HT1080 (cell line): ENCODE results near the gene SYP. TPM values are rescaled to one million over a fixed set of nuclear protein-coding genes. Genes with fewer than 3 reads are reported as not detected.
"Not testable (repeated sequence)": the region's sequence is repeated elsewhere in the genome, so short reads cannot be mapped to it uniquely, and the experiment has no call there.

Source experiments
- DNase-seq: peaks from one replicate; pipeline ENCODE4 v3.0.0-alpha.2; 2015; ENCODE audit warnings: low read depth
- total RNA-seq: library from RNA; depleted of rRNA; stranded (reverse); fragments of >200 nt; shearing (Covaris generic); gene quantifications from 2 replicates; pipeline ENCODE4 v1.2.3, GENCODE V29; 2014

Gene SYP
- total RNA-seq, 1 experiment from 2014 or later = 0.23 TPM

DNA sequence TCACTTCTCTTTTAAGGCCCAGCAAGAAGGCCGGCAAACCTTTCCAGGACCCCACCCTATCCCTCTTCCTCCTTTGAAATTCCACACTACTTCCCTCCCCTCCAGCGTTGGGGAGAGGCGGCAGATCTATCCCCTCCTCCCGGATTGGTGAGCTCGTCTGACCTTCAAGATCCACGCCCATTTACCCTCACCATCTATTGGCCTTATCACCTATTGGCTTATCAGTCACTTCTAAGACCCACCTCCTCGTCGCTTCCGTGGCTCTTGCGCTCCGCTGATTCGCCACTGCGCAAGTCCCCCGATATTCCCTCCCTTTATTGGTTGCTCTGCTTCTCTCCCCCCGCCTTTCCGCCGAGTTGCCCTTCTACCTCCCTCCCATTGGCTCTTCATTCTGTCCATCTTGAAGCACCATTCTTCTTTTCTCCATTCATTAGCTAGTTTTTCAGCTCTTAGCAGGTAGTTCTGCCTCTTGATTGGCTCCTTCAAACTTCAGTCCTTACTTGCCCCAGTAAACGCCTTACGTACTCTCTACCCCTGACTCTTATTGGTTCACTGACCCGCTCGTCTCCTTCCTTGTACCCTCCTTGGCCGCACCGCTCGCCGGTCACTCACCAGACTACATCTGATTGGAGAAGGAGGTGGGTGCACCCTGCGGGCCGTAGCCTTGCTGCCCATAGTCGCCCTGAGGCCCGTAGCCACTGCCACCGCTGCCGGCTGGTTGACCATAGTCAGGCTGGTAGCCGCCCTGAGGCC is 9.0 kb downstream of the SYP start:
- DNase-seq = peak; percentile 100

DNA sequence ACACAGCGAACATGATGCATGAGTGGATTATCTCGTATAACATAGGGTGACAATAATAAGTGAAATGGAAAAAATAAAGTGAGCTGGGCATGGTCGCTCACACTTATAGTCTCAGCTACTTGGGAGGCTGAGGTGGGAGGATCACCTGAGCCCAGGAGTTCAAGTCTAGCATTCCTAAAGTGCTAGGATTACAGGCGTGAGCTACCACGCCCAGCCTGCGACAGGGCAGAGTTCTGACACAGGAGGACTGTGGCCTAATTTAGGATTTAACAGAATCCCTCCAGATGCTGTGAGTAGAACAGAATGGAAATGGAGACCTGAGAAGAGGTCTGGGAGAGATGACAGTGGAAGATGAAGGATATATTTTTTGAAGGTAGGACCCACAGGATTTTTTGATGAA is 10.4 kb downstream of the SYP start:
- DNase-seq = no peak

DNA sequence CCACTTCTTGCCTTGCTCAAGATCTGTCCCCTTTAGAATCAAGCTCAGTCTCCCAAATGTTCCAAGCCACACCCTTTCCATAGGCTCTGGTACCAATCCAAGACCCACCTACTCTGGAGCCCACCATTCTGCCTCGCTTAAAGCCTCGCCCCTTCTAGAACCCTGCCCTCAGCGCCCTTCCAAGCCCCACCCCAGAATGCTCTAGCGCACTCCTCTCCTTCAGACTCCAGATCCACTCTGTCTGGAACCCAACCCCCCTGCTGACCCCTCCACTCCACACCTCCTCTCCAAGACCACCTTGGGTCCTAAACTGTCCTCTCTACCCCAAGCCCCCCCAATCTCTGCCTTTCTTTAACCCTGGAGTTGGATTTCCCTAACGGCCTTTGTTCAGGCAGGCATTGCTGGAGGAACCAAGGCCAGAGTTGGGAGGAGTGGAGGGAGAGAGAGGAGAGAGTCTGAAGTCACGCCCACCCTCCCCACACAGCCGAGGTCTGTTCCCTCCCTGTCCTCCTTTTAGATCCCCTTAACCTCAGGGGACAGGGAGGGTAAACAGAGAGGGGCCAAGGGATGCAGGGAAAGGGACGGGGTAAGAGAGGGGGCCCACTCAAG is 11.4 kb downstream of the SYP start:
- DNase-seq = no peak

DNA sequence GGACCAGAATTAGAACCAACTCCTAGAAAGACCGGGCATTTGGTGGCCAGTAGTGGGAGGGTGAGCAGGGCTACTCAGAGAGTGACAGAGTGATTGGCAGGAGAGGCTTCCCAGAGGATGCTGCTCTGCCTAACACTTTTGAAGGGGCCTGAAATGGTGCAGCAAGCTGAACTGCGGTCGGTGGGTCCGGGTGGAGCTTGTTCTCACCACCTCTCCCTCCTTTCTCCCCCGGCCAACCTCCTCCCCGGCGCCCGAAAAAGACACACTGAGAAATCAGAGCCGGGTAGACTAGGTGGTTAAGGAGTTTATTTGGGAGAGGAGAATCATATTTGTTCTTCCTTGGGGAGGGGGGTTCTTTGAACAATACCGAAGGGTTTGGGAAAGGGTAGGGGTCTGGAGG is 12.5 kb downstream of the SYP start:
- DNase-seq = no peak

DNA sequence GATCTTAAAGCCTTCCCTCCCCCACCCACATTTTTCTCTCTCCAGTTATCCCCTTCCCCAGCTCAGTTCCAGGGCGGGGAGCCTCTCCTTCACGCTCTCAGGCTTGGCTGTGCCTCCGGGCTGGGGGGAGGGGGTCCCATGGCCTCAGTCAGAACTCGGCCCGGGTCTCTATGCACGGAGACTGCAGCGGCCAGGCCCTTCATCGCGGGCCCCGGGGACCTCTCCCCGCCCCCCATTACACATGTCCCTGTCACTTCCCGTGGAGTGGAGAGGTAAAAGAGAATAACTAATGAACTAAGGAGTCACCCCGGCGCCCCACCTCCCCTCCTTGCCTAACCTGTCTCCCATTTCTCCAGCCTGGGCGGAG is 13.0 kb downstream of the SYP start:
- DNase-seq = no peak

DNA sequence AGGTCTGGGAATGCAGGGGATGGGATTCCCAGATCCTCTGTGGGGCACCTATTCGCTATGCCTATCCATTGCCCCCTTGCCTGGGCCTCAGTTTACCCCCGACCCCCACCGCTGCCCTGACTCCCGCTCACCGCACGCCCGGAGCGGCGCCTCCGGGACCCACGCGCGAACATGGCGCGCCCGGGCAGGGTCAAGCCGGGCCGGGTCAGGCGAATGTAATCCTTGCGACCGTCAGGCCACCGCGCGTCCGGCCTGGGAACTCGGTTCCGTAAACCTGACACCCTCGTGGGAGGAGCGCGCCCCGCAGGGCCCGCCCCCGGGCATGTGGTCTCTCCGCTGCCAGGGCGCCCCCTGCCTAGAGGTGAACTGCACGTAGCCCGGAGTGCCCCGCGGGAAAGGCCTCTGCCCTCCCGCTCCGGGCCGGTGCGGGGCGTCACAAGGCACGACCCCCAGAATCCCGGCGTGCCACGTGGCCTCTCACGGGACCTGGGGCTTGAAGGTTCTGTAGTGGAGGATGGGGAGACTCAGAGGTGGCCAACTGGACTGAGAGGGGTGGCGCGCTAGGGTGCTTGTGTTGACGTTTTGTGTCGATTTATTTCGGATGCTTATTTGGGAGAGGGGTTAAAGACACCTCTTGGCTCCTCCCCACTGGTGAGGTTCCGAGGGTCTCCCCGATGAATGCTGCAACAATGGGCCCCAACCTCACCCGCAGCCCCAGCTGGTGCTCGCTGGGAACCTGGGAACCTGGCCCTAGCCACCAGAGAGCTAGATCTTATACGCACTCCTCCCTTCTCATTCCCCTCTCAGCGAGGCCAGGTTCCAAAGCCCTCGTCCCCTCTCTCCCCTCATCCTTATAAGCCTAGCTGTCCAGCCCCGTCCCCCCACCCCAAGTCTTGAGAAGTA is 13.6 kb downstream of the SYP start, which contains the start of gene PRICKLE3:
Gene PRICKLE3, minus strand, starts transcription at position 249 of the 903 bp plus-strand sequence. Its CDS starts 76 bp downstream, at position 173.
- DNase-seq = peak; percentile 53

DNA sequence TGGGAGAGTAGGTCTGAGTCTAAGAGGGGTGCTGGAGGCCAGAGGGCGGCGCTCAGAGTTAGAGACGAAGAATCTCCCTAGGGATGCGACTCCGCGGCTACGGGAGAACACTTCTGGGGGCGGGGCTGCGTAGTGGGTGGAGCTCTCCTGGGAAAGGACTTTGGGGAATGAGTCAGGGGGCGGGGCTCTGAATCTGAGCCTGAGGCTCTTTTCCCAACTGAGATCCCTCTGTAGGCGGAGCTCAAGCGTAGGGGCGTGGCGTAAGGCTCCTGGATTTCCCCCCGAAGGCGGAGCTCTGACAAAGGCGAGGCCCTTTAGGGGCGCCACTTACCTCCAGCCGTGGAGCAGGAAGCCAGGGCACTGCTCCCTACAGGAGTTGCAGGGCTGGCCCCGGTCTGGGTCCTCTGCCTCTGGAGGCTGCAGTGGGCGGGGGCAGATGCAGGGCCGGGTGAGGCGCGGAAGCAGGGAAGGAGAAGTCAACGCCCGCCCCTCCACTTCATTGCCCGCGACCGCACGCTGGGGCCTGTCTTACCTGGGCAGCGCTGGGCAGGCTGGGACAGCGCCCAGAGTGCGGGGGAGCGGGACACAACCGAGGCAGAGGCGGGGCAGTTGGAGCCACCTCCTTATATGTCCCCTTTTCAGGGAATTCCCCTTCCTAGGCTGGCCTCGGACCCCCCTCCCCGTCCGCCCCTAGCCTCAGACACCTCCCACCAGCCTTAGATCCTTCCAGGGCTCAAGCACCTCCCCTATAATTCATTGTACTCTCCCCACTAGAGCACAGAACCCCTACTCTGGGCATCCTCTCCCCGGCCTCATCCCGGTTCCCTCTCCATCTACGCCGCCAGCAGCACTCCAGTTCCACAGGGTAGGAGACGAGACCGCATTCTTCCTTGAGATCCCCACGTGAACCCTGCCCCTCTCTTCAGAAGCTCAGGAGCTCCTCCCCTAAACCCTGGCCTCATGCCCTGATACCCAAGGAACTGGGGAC is 15.4 kb downstream of the SYP start:
- DNase-seq = peak; percentile 88

DNA sequence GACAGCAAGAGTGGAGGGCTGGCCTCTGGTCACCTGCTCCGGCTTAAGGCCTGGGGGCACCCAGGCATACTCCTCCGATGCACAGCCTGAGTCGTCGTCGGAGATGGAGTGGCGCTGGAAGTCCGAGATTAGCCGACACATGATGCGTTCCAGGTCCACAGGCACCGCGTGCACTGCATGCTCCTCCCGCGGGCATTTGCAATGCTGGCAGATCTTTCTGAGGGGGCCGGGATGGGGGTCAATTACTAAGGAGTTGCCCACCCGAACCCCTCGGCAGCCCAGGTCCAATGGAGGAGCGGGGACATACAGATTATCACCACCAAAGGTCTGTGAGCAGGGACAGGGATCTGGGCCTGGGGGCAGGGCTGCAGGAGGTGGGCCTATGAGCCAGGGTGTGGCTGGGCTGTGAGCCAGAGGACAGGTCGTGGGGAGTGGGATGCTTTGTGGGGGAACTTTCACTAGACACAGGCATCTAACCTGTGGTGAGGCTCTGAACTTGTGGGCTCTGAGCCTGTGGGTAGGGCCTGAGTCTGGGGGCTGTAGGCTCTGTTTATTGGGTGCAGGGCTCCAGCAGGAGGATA is 16.2 kb downstream of the SYP start:
- DNase-seq = no peak

DNA sequence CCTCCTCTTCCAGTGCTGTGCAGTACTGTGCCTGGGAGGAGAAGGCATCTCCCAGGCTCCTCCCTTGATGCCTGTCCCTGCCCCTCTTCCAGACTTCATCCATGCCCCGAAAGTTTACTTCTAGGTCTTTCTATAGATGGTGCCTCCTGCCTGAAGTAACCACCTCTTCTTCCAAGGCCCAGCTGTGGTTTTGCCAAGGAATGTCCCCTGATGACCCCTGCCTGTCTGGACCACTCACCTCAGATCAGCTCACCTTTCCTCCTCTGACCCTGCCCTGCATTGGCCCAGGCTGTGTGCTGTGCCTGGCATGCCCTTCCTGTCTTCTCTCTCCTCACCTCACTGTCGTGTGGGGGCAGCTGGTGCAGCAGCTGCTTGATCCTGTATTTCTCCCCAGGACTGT is 20.6 kb downstream of the SYP start:
- DNase-seq = no peak

DNA sequence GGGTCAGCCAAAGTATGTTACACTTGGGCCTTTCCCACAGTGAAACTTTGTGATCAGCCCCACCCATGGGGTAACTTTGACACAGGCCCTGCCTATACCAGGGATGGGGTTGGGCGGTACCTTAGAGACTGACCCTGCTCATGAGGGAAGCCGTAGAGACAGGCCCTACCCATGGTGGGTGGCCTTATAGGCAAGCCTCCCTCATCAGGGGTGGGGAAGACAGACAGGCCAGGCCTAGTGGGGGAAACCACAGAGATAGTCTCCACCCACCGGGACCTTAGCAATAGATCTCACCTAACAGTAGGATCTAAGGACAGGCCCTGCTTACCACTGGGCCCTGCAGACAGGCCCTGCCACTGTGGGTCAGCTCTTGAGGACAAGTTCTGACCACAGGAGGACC is 21.5 kb downstream of the SYP start:
- no peak for DNase-seq

DNA sequence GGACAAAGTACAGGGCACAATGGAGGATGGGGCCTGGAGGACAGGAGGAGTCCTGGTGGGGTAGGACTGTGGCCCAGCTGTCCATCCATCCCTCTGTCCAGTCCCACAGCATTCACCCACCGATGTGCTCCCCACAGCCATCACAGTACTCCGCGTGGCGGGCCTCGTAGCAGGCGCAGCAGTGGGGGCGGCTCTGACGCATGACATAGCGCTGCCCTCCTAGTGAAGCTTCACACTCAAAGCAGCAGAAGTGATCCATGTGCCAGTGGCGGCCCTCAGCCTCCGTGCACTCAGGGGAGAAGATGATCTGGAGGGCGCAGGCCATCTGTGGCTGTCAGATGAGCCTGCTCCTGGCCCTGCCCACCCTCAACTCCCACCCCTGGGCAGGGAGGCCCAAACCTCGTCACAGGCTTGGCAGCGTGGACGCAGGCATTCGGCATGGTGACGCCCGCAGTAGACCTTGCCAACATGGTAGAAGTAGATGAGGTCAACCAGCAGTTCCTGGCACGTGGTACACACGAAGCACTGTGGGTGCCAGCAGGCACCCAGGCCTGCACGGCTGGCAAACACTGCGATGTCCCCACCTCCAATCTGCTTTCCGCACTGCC is 22.0 kb downstream of the SYP start:
- no peak for DNase-seq

DNA sequence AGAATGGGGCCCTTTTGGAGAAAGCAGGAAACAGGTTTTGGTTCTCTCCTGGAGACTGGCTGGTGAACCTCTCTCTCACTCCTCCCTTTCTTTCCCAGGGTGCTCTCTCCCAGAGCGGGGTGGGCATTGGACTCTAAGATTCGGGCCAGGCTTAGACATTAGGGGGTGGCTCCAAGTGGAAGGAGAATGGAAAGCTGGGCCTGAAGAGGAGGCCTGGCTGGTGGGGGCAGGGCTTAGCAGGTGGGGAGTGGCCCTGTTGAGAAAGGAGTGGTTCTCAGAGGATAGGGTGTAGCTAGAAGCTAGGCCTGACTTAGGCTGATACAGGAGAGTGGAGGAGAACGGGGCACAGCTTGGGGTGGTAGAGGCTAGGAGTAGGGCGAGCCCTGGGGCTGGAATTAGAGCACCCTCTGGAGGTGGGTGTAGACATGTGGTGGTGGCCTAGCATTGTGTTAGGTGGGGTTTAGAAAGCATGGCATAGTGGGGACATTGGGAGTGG is 22.6 kb downstream of the SYP start:
- peak; percentile 25 for DNase-seq

DNA sequence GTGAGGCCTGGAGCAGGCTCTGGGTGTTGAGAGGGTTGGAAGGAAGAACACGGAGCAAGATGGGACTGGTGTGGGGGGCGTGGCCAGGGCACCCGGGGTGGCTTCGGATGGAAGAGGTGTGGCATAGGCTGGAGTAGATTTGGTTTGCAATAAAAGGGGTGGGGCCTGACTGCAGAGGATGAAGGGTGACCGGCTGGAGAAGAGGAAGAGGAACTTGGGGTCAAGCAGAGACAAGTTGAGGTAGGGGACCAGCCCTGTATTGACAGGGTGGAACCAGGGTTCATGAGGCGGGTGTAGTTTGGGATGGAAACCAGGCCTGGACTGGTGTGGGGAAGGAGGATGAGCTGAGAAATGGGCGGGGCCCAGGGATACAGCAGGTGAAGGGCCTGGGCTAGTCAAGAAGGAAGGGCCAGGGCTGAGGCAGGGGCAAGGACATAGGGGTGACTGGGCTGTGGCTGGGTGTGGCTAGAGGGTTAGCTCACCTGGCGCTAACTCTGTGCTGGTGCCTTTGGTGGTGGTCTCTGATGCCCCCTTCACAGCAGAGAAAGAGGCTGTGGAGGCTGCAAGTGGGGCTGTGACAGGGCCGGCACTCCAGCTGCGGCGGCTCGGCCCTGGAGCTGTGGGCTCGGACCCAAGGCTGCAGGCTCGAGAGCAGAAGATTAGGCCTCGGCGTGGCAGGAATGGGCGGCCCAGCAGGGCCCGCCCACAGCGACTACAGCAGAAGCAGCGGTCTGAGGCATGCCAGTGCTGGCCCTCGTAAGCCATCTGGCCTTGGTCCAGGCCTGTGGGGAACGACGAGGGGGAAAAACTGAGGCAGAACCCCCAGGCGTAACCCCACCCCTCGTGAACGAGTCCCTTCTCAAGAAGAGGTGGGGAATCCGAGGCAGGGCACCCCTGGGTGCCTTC is 23.3 kb downstream of the SYP start:
- peak; percentile 31 for DNase-seq

DNA sequence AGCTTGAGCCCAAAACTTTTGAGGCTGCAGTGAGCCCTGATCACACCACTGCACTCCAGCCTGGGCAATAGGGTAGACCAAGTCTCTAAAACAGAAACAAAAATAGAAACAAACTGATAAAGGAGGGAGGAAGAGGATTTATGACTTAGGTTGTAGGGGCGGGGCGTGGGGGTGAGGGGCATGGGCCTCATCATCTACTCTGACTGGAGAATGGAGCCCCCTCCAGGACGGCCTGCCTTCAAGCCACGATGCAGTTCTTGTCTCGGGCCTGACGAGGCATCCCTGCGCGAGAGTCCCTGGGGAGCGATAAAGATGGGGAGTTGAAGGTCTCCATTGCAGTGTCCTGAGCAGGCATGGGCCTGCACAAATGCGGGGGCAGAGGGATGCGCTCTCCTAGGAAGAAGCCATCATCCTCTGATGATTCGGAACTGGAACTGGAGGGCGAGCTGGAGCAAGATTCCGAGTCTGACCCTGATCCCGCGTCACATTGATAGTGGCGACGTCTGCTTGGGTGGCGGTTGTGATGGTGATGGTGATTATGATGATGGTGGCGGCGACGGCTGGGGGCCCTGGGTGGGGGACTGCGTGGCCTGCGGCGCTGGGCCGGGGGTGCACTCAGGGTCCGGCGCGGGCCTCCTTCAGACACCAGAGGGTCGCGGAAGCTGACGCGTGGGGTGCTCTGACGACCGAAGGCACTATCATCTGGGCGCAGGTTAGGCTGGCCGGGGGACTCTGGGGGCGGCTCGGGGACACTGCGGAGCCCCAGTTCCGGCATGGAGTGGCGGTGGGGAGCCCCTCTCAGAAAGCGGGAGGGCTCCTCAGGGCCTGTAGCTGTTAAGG is 24.3 kb downstream of the SYP start:
- no peak for DNase-seq

DNA sequence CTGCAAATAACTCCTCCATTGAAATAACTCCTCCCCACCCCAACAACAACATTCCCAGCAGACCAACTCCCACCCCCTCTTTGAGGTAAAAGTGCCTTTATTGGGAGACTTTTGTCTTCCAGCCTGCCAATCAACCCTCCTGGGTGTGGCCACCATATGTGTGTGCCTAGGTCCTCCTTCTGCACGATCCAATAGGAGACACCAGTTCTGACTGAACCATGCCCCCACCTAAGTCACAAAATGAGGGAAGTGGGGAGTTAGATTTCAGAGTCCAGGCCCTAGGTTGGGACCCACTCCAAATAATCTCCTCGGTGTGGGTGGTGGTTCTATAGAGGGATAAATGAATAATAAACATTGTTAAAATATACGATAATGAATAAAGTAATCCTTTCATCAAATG is 25.3 kb downstream of the SYP start:
- DNase-seq = no peak

DNA sequence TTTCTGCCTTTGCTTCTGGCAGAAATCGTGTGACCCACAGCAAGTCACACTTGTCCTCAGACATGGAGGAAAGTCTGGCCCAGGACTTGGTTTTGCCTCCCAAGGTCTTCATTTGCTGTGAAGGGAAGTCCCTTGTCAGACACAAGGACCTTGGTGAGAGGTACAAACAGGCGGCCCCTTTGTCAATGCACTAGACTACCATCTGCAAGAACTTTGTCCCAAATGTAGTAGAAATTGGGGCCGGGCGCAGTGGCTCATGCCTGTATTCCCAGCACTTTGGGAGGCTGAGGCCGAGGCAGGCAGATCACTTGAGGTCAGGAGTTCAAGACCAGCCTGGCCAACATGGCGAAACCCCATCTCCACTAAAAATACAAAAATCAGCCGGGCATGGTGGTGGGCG is 26.4 kb downstream of the SYP start:
- not testable (repeated sequence) for DNase-seq

DNA sequence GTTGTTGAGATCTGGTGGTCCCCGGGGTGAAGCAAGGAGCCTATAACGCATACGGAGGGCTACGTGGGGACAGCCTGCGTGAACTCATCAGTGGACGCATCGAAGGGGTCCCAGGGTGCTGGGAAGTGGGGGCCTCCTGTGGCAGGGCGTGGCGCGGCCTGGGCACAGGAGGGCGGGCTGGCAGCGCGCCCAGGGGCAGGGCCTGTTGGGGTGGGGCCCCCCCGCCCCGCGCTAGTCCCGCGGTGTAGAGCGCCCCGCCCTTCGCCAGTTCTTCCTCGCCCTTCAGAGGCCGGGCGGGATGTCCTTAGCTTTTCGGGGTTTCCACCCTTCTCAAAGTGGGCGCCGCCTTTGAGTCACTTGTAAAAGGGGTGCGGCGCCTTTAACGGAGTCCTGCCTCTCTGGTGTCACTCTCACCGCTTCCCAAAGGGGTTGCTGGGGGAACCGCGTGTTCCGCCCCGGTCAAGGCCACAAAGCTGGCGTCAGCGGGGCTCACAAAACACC is 27.7 kb downstream of the SYP start:
- DNase-seq = peak; percentile 69
